ENCODE data around the gene SATB2.

The SATB2 gene

GRCh38 chr2:199457147-199458008 lies at the start of gene SATB2:
SATB2 (minus strand) TSS chr2:199457939; CDS start chr2:199456037, 1,902 bp downstream.
- no peak for DNase-seq

GRCh38 chr2:199505755-199506403 lies 48.1 kb upstream of the SATB2 start:
- DNase-seq = no peak

- DNase-seq = no peak
These were observed 45.4 kb upstream of the SATB2 start for GRCh38 chr2:199503148-199503547.

- DNase-seq = no peak
These were observed 41.3 kb upstream of the SATB2 start for GRCh38 chr2:199499005-199499404.

GRCh38 chr2:199495147-199495546 lies 37.4 kb upstream of the SATB2 start:
- DNase-seq = no peak

- no peak for DNase-seq
These were observed 32.3 kb upstream of the SATB2 start for GRCh38 chr2:199490049-199490448.

GRCh38 chr2:199488772-199489400 lies 31.1 kb upstream of the SATB2 start:
- DNase-seq = peak in 1 of 2 donors; percentile 19

- DNase-seq = peak; percentile 13 to 30
These were observed 28.1 kb upstream of the SATB2 start for GRCh38 chr2:199485732-199486335.

GRCh38 chr2:199484927-199485326 lies 27.2 kb upstream of the SATB2 start:
- no peak for DNase-seq

GRCh38 chr2:199480966-199481365 lies 23.2 kb upstream of the SATB2 start:
- no peak for DNase-seq

GRCh38 chr2:199477277-199477834 lies 19.6 kb upstream of the SATB2 start:
- DNase-seq = no peak

- DNase-seq = no peak
These were observed 13.8 kb upstream of the SATB2 start for GRCh38 chr2:199471443-199472057.

- DNase-seq = no peak
These were observed 13.1 kb upstream of the SATB2 start for GRCh38 chr2:199470672-199471442.

- no peak for DNase-seq
These were observed 12.6 kb upstream of the SATB2 start for GRCh38 chr2:199470361-199470671.

GRCh38 chr2:199469514-199470360 lies 12.0 kb upstream of the SATB2 start:
- no peak for DNase-seq

- DNase-seq = no peak
These were observed 11.1 kb upstream of the SATB2 start for GRCh38 chr2:199468561-199469513.

- no peak for DNase-seq
These were observed 9.5 kb upstream of the SATB2 start for GRCh38 chr2:199467066-199467822.

GRCh38 chr2:199466692-199467065 lies 8.9 kb upstream of the SATB2 start:
- DNase-seq = no peak
